GM18868 (cell line): ENCODE results near the gene CHCHD3.

Experiments
- ATAC-seq: cut with Tn5 transposase; IDR thresholded peaks from one replicate; pipeline ENCODE4 v1.9.1; 2021; ENCODE audit warnings: mild to moderate bottlenecking, moderate library complexity; ENCODE audit not compliant: unreplicated experiment

Gene CHCHD3

DNA sequence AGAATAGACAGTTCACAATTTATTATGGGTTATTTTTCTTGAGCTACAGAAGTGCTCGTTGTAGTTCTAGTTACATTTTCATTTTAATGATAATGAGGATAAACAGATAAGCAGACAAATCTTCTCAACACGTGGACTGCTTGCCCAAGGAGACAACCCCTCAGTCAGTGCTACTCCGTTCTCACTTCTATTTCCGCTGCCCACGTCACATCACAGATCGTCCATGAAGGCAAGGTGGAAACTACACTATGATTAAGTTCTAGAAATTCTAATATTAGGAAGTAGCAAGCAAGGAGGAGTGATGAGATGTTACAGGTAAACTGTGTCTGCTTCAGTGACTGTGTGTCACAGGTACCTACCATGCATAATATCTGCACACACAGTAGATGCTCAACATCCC is 210.5 kb downstream of the CHCHD3 start:
- peak; percentile 76 for ATAC-seq

DNA sequence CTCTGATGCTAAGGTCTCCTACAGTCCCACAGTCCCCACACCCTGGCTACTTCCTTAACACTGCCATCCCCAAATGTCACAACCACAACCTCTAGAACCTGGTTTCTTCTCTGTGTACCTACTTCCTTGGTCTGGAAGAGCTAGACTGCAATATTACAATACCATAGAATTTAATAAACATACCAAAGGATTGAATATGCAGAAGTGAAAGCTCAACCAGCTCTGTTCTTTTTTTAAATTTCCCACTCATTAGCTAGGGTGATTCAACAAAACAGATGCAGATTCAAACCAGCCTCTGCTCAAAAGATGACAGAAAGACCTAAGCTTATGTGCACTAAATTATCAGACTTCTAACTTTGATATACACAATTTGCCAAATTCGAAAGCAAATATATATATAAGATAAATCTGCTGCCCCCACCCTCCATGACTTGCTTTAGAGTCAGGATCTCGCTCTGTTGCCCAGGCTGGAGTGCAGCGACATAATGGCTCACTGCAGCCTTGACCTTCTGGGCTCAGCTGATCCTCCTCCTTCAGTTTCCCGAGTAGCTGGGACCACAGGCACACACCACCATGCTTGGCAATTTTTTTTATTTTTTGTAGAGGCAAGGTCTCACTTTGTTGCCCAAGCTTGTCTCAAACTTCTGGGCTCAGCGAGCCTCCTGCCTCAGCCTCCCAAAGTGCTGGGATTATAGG is 212.6 kb downstream of the CHCHD3 start:
- peak; percentile 34 for ATAC-seq

DNA sequence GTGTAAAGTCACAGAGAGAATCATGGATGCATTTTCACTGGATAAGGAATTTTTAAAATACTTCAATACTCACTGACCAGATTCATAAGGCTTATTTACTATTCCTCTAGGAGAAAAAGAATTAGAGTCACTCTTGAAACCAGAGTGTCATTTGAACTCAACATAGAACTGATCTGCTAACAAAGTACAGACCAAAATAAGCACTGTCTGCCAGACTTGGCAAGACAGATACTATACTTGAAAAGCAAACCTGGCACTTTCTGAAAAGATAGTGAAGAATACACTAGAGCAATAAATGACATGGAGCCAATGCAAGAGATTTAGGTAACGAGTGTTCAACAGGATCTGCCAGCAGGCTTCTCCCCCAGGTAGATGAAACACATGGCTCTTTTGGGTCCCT is 215.3 kb downstream of the CHCHD3 start:
- ATAC-seq = no peak

DNA sequence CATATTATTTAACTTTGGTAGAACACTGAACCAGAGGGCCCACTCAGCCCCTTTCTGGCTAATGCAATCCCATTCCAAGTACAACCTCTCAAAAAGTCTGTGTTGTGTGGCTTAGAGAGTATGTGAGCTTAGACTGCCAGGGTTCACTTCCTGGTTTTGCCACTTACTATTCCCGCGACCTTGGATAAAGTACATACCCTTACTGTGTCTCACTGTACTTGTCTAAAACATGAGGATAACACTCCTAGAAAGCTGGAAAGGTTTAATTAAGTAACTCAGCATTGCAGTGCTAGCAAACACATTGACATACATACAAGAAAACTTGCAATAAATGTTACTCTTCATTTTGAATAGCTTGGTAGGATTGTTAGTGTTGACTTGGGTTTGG is 215.8 kb downstream of the CHCHD3 start:
- no peak for ATAC-seq

DNA sequence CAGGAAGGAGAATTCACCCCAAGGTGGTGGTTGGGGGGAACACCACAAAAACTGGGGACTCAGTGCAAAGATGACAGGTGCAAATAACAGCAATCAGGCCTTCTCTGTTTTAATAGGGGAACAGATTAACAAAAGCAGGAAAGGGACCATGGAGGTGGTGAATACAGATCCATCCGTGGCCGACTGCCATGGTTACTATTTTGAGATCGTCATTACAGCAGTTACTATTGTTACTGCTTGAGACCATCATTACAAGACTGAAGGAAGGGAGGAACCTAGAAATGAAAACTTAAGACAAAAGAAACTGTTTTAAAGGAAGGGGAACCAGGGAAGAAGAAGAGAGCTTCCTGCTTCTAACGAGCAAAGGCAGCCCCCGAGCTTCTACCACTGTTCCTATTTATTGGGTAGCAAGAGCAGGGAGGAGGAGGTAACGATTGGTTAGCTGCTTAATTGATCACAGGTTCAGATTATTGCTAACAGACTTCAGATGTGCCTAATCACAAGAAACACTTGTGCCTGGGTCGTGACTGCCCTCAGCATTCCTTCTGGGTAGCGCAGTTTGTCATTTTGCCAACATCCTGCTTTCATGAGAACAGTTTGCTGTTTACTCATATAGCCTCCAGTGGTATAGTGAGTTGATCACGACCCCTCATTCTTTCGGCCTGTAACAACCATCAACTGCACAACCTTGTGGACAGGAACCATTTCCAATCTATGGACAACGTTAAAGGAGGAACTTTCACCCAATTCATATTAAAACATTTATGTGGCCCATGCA is 216.3 kb downstream of the CHCHD3 start:
- ATAC-seq = no peak

DNA sequence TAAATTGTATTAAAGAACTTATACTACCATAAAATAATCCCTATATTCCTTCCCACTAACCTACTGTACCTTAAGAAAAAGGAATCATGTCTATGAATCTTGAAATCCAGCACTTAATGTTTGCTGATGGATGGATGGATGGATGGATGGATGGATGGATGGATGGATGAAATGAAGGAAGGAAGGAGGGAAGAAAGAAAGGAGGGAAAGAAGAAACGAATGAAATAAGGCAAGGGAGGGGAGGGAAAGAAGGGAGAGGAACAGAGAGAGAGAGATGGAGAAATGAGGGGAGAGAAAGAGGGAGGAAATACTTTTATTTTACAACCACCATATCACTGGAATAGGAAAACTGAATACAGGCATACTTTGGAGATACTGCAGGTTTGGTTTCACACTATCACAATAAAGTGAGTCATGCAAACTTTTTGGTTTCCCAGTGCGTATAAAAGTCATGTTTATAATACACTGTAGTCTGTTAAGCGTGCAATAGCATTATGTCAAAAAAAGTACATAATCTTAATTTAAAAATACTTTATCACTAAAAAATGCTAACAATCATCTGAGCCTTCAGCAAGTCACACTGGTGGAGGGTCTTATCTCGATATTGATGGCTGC is 219.8 kb downstream of the CHCHD3 start:
- ATAC-seq = no peak

DNA sequence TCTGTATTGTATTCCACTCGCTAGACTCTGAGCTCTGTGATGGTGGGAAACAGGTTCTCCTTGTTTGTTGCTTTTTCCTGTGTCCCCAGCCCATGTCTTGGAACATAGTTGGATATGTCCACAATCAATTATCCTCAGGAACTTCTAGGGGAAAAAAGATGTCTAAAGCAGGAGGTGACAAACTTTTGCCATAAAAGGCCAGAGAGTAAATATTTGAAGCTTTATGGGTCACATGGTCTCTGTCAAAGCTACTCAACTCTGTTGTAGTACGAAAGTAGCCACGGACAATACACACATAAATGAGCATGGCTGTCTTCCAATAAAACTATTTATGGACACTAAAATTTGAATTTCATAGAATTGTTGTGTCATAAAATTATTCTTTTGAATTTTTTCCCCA is 220.5 kb downstream of the CHCHD3 start:
- no peak for ATAC-seq

DNA sequence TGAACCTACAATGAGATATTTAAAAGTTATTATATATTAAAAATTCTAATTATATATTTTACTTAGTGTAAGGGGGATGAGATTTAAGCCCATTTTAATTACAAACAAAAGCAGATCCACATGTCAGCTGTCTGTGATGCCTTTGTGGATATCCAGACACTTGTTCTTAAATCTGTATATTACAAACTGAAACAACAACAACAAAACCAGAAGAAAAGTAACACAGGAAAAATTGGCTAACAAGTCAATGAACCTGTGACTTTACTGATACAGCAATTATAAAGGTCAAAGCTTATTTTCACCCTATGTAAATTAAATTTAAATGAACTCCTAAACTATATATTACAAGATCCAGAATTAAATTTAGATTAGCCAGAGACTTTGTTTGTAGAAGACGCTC is 222.7 kb downstream of the CHCHD3 start:
- ATAC-seq = no peak

DNA sequence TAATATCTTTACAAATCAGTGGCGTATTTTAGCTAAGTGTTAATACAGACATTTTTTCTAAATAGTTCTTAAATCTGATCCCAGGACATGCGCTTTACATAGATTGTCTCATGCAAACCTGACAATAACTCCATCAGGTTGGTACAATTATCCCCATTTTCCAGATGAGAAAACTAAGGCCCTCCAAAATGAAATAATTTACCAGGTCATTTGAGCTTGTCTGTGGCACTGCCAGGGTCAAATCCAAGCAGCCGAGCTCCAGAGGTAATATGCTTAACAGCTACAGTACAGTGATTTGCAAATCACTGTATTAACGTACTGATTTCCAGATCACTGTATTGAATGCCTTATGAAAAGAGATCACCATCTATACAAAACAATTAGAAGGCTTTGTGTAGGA is 223.1 kb downstream of the CHCHD3 start:
- ATAC-seq = no peak

DNA sequence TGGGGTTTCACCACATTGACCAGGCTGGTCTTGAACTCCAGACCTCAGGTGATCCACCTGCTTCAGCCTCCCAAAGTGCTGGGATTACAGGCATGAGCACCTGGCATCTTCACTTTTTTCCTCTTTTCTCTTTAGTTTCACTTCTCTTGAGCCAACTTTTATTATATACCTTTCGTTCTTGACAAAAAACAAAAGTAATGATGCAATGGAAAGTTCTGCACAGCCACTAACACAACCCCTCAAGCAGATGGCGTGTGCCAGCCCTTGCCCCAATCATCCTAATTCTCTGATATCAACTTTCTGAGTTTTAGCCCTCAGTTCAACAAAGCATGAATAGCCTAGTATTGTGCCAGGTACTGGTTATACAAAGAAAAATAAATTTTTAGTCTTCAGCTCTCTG is 223.6 kb downstream of the CHCHD3 start:
- ATAC-seq = no peak

DNA sequence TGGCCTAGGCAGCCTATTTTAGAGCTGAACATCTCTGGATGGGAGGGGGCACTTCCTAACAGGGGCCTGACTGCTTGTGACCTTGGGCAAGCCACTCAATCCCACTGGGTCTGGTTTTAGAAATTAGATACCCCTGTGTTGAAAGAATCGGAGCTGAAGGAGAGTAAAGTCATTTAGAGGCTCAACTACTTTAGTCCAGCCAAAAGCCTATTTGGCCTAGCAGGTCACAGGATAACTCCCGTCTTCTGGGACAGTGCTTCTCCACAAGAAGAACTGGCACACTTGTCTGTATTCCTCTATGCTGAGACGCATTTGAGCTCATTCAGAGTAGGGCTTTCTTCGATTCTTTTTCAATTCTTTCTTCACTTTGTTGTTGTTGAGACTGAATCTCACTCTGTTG is 224.2 kb downstream of the CHCHD3 start:
- ATAC-seq = no peak

DNA sequence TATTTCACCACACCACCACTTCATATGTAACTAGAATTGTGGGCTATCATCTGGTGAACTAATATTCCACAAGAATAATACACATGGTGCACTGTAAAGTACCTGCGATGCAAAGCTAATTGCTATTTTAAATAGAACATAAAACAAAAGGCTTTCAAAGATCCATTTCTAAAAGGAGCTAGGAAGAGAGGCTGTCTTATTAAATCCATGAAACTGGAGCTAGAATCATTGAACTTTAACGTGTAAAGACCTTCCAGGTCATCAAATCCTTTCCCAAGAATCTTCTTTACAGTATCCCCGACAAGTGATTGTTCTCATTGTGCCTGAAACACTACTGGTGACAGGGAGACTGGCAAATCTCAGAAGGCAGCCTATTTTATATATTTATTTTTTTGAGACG is 224.9 kb downstream of the CHCHD3 start:
- ATAC-seq = no peak

DNA sequence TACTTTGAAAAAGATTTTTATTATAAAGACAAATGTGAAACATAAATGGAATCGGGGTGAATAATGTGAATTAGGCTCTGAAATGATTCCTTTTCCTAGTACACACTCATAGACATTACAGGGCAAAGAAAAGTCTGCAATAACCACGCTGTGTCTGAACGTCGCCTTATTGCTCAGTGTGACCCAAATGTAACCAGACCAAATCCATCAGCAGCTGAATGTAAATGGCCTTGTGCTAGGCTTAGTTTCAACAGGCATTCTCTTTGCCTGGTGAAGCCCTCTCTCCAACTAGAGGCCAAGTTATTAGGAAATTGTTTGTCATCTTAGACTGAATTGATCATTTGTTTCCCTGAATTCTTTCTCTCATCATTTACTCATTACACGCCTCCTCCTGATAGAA is 225.5 kb downstream of the CHCHD3 start:
- no peak for ATAC-seq

DNA sequence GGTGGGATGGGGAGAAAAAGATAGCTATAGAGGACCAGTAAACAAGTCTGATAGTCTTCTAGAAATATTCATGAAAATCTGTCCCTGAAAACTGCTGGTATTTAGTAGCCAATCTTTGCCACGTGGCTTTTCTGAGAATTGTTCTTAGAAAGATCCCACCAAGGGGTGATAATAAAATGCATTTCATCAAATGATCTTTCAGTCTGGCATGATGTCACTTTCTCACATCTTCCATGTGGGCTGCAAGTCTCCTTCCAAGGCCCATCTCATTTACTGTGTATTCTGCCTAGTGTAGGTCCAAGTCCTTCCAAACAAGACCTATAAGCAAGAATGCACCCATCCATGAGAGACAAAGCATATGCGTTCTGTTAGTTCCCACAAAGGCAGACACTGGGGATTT is 226.0 kb downstream of the CHCHD3 start:
- ATAC-seq = no peak

DNA sequence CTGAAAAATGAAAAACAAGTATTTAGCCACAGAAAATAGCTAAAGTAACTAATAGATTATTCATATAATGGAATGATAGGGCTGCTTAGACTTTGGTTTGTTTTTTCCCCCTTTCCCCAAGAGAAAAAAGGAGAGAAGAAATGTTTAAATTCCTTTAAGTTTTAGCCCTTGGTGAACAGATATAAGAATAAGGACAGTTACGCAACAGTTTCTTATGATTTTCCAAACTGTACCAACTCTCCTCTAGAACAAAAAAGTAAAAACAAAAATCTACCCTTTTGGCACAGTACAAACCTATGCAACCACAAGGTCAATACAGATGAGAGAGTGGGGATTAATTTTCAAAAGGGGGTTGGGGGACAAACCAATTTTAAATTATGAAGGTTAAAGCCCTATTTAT is 227.7 kb downstream of the CHCHD3 start:
- no peak for ATAC-seq

DNA sequence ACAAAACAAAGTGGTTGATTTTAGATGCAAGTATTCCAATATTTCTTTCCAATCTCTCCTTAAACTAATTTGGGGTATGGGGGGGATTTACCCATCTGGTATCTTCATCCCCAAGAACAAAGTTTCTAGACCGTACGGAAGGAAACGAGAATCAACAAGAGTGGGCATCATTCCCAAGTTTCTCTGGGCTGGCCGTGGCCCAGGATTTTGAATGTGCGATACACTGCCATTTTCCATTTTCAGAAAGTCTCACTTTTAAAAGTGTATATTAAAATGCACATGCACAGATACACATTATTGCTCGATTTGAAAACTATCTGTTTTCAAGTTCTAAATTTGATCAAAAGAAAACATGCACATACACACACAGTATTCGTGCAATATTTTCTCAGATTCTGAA is 234.5 kb downstream of the CHCHD3 start:
- no peak for ATAC-seq

DNA sequence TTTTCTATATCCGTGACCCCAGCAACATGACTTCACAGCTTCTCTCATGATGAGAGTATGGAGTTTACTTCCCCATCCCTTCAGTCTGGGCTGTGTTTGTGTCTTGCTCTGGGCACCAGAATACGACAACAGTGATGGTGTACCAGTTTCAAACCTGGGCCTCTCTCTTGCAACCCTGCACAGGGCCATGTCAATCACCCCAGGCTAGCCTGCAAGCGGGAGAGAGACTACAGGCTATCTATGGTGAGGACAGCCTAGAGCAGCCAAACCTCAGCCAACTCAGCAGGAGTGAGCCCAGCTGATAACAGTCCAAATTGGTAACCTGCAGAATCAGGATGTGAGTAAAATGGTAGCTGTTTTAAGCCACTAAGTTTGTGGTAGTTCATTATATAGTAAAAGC is 235.8 kb downstream of the CHCHD3 start:
- ATAC-seq = no peak

DNA sequence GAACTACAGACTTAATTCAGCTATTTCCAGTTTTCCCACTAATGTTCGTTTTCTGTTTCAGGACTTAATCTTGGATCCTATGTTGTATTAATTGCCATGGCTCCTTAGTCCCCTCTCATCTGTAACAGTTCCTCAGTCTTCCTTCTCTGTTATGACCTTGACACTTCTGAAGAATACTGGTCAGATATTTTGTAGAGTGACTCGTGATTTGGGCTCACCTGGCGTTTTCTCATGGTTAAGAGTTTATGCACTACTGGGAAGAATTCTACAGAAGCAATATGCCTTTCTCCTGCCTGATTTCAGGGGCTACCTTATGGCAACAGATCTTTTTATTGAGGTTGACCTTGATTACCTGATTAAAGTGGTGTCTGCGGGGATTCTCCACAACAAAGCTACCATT is 239.4 kb downstream of the CHCHD3 start:
- no peak for ATAC-seq

DNA sequence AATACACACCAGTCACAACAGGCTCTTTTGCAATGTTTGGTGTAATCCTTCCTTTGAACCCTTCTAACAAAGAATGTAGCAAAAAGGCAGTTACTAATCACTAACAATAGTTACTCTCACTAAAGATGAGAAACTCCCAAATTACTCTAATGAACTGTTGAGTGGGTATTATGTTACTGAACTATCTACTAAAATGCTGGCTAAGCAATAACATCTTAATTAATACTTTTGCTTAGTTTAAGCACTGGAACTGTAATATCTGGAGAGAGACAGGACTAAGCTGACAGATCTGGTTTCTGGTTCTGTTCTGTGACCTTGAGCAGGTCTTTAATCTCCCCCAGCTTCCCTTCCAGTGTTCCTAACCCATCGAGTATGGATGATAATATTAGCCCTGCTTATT is 241.7 kb downstream of the CHCHD3 start:
- no peak for ATAC-seq

DNA sequence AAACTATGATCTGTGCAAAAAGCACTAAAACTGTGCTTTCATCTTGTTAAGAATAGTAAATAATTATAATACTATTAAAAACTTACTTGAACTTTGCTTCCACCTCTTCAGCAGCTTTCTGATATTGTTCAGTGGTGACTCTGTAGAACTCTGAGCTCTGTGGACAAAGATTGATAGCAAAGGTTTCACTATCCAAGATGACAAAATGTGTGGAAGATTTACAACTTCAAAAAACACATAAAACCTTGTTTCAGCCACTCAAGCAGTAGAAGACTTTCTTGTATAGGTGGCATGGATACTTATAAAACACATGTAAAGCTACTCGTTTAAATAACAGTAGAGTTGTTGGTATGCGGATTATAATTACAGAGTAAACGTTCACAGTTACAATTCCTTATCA is 243.6 kb downstream of the CHCHD3 start:
- no peak for ATAC-seq

DNA sequence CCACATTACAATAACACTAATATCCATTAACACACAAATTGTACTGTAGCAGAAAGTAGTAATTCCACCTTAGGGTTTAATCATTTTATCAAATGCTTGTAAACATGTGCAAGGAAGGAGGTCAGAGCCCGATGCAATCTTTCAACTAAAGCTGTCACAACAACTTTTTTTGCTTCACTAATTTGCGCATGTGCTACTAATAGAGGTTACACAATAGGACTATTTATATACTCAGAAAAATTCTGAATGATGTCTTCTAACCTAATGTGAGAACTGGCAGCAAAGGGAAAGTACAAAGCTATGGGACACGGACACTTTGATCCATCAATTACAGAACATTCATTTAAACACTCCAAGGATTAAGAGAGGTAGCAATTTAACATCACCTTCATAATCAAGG is 244.4 kb downstream of the CHCHD3 start:
- ATAC-seq = no peak

DNA sequence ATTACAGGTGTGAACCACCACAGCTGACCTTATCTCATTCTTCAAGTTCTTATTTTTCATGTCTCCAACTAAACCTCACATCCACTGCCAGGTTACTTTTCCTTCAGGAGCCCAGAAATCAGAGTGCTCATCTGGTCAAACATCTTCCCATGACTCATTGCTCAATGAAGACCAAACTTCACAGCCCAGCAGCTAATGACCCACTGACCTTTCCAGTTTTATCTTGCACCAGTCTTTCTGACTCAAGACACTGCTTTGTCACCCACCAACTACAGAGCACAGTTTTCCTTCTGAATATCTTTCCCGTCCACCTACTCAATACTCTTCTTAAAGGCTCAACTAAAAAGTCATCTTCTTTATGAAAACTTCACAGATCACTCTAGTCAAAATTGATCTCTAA is 245.1 kb downstream of the CHCHD3 start:
- ATAC-seq = no peak
